Measurements from ENCODE around the gene PRLR. TPM values are rescaled to one million over a fixed set of nuclear protein-coding genes. Genes with fewer than 3 reads are reported as not detected.
"Not testable (repeated sequence)": the region's sequence is repeated elsewhere in the genome, so short reads cannot be mapped to it uniquely, and the experiment has no call there.

Gene PRLR
- total RNA-seq, 4 donors from 2014 or later, result 15.8 to 80.6 (median 48.0) TPM

DNA sequence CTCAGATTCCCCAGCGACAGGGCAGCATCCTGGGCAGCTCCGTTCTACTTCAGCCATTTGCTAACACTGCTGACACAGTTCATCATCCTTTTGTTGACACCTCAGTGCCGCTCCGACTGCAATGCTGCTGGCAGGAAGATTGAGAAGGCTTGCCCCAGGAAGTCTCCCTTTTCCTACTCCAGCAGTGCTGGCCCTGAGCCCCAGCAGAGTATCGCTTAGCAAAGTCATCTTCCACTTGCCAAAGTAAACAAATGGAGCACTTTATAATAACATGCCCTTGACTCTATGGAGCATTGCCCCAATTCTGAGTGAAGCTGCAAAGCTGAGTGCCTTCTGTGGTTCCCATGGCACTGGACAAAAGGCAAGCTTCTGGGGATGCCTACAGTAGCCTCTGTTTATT, 32.2 kb downstream of the PRLR start:
- intact Hi-C loops (cut with DNase I; ENCODE audit: low total_unique reads), result no loop called here
- H3K4me3 ChIP-seq, result no peak overlapping the region
- H3K36me3 ChIP-seq, result no peaks in the 10 kb centered on the region
- no peak for DNase-seq
- H3K27ac ChIP-seq, result peak overlapping the region; percentile 49 to 50
- H3K9me3 ChIP-seq, result no peaks in the 10 kb centered on the region
- H3K27me3 ChIP-seq, result no peaks in the 10 kb centered on the region
- TF ChIP-seq, protein P1, sequence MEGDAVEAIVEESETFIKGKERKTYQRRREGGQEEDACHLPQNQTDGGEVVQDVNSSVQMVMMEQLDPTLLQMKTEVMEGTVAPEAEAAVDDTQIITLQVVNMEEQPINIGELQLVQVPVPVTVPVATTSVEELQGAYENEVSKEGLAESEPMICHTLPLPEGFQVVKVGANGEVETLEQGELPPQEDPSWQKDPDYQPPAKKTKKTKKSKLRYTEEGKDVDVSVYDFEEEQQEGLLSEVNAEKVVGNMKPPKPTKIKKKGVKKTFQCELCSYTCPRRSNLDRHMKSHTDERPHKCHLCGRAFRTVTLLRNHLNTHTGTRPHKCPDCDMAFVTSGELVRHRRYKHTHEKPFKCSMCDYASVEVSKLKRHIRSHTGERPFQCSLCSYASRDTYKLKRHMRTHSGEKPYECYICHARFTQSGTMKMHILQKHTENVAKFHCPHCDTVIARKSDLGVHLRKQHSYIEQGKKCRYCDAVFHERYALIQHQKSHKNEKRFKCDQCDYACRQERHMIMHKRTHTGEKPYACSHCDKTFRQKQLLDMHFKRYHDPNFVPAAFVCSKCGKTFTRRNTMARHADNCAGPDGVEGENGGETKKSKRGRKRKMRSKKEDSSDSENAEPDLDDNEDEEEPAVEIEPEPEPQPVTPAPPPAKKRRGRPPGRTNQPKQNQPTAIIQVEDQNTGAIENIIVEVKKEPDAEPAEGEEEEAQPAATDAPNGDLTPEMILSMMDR (IDR thresholded peaks at IDR 0.05), result no peak
- no peak for TF ChIP-seq POLR2A (IDR thresholded peaks at IDR 0.05)
- peaks cover 4 to 12% of the 10 kb centered on the region in 2 donors for H3K4me1 ChIP-seq

DNA sequence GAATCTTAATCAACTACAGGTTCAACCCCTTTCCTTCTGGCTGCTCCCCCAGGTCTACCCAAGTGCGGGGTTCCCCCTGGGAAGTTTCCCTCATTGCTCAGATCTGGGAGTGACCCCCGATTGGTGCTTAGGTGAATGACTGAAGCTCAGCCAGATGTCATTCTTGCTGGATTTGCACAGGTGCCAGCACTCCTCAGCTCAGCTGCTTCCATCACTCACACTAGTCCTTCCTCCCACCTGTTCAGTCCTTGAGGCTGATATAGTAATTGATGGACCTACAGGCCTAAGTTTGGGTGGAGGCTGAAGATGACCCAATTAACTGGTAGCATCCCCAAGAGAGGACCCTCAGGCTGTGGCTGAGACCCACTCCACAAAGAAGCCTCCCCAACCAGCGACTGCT, 32.9 kb downstream of the PRLR start:
- Histone ChIP-seq H3K36me3 (no peaks in the 10 kb centered on the region), H3K4me1 (peaks cover under 1 to 12% of the 10 kb centered on the region in 2 donors), H3K27me3 (no peaks in the 10 kb centered on the region), H3K9me3 (no peaks in the 10 kb centered on the region), H3K4me3 (no peak overlapping the region), H3K27ac (no peak overlapping the region)
- intact Hi-C loops (cut with DNase I; ENCODE audit: low total_unique reads), result no loop called here
- TF ChIP-seq POLR2A (IDR thresholded peaks at IDR 0.05), result no peak
- TF ChIP-seq, protein P1 (IDR thresholded peaks at IDR 0.05), result no peak
- DNase-seq, result no peak

DNA sequence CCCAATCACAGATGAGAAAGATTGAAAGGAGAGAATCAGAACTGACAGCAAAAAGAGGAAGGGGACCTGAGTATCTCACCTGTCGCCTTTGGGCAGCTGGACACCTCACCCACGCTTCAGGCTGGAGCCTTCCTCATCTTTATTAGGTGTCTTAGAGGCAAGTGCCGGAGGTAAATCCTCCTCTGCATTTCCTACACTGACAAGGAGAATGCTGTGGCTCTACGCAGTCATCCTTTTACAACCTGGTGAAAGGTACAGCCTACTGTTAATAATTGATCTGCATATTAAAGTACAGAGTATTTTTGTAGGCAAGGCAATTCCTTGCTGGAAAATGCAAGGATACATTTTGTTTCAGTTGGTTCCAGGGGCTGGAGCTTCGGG, 34.8 kb downstream of the PRLR start:
- no peak for DNase-seq
- Histone ChIP-seq H3K9me3 (no peaks in the 10 kb centered on the region), H3K27me3 (no peaks in the 10 kb centered on the region), H3K36me3 (no peaks in the 10 kb centered on the region), H3K27ac (no peak overlapping the region), H3K4me1 (peaks cover 0 to 12% of the 10 kb centered on the region in 2 donors), H3K4me3 (no peak overlapping the region)
- intact Hi-C loops (cut with DNase I; ENCODE audit: low total_unique reads), result no loop called here
- TF ChIP-seq POLR2A (IDR thresholded peaks at IDR 0.05), result no peak
- TF ChIP-seq, protein P1 (IDR thresholded peaks at IDR 0.05), result no peak

- Histone ChIP-seq H3K27ac (no peak overlapping the region), H3K9me3 (no peaks in the 10 kb centered on the region), H3K27me3 (no peaks in the 10 kb centered on the region), H3K4me1 (peaks cover 0 to 12% of the 10 kb centered on the region in 2 donors), H3K4me3 (no peak overlapping the region), H3K36me3 (no peaks in the 10 kb centered on the region)
- DNase-seq, result no peak
- TF ChIP-seq, protein P1 (IDR thresholded peaks at IDR 0.05), result no peak
- TF ChIP-seq POLR2A (IDR thresholded peaks at IDR 0.05), result no peak
- intact Hi-C loops (cut with DNase I; ENCODE audit: low total_unique reads), result no loop called here
Measured at GRCh38 chr5:35194635-35195471, 35.4 kb downstream of the PRLR start.

DNA sequence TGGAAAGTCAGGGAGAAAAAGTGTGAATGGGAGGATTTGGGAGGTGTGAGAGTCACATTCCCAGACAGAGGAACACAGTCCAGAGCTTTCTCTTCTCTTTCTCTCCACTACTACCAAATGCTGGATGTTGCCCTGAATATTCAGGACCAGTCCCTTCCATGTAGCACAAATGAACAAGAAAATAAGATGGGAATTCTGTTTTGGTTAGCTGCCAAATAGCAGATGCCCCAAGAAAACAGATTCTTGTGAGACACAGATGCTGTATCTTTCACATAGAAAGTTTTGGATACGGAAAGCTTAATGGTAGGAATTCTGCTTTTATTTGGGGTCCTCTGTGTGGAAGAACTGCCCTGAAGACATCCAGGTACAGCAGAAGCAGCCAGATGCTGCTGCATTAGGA, 37.8 kb downstream of the PRLR start:
- no peak for DNase-seq
- H3K4me1 ChIP-seq, result no peaks in the 10 kb centered on the region
- H3K9me3 ChIP-seq, result no peaks in the 10 kb centered on the region
- H3K36me3 ChIP-seq, result no peaks in the 10 kb centered on the region
- H3K4me3 ChIP-seq, result no peak overlapping the region
- intact Hi-C loops (cut with DNase I; ENCODE audit: low total_unique reads), result no loop called here
- TF ChIP-seq, protein P1 (IDR thresholded peaks at IDR 0.05), result no peak
- no peak for TF ChIP-seq POLR2A (IDR thresholded peaks at IDR 0.05)
- H3K27me3 ChIP-seq, result no peaks in the 10 kb centered on the region
- H3K27ac ChIP-seq, result no peak overlapping the region

DNA sequence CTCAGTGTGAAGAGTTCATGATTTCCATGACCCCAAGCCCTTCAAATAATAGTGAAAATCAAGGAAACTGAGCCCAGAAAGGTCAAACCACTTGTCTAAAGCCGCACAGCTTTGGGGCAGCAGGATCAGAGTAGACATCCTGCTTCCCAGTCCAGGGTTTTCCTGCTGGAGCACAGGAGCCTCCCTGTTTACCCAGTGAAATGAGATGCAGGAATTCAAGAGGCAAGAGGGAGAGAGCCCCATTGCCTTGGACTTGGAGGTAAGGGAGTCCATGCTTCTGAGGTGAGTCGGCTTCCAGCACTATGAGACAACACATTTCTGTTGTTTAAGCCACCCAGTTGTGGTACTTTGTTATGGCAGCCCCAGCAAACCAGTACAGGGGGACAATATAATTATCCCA, 40.5 kb downstream of the PRLR start:
- H3K4me1 ChIP-seq; DNase-seq; H3K9me3 ChIP-seq; H3K4me3 ChIP-seq; intact Hi-C loops (cut with DNase I; ENCODE audit: low total_unique reads); H3K27me3 ChIP-seq; H3K27ac ChIP-seq; H3K36me3 ChIP-seq: not testable (repeated sequence)

Data from uterus (tissue), 4 donors.